Epithelial cell of esophagus (primary cell): ENCODE results near the gene CDK17.
"Not testable (repeated sequence)": the region's sequence is repeated elsewhere in the genome, so short reads cannot be mapped to it uniquely, and the experiment has no call there.

ENCODE experiments used
- DNase-seq: peaks from one replicate; pipeline ENCODE4 v3.0.0; 2010; ENCODE audit warnings: low read depth
- H3K4me3 ChIP-seq: 2 replicates; pipeline ENCODE4 v1.5.1; 2011; ENCODE audit warnings: mild to moderate bottlenecking, low read length, control low read depth
- CTCF ChIP-seq: IDR thresholded peaks from 2 replicates; pipeline ENCODE4 v1.5.1; 2011; ENCODE audit warnings: low read depth, mild to moderate bottlenecking, low read length, control low read depth, inconsistent platforms; ENCODE audit not compliant: insufficient read depth; ENCODE audit errors: missing control alignments

The CDK17 gene

GRCh38 chr12:96441816-96442215, 41.6 kb upstream of the CDK17 start:
- DNase-seq: no peak
- no peak for TF ChIP-seq CTCF
- no peak overlapping the region for H3K4me3 ChIP-seq

GRCh38 chr12:96438330-96438729, 38.1 kb upstream of the CDK17 start:
- H3K4me3 ChIP-seq: no peak overlapping the region
- DNase-seq: no peak
- TF ChIP-seq CTCF: no peak

GRCh38 chr12:96437171-96437445, 36.9 kb upstream of the CDK17 start:
- no peak for TF ChIP-seq CTCF
- H3K4me3 ChIP-seq: no peak overlapping the region

GRCh38 chr12:96436366-96437170, 36.3 kb upstream of the CDK17 start:
- TF ChIP-seq CTCF: no peak
- no peak overlapping the region for H3K4me3 ChIP-seq
- no peak for DNase-seq

More at GRCh38 chr12:96437171-96437445, 36.9 kb upstream of the CDK17 start:
- no peak for DNase-seq

- no peak overlapping the region for H3K4me3 ChIP-seq
- TF ChIP-seq CTCF: no peak
- peak; percentile 55 for DNase-seq
These were observed 33.9 kb upstream of the CDK17 start for GRCh38 chr12:96434107-96434506.

GRCh38 chr12:96432496-96433321, 32.5 kb upstream of the CDK17 start:
- H3K4me3 ChIP-seq, DNase-seq: not testable (repeated sequence)

- TF ChIP-seq CTCF: no peak
- H3K4me3 ChIP-seq: no peak overlapping the region
- no peak for DNase-seq
These were observed 30.8 kb upstream of the CDK17 start for GRCh38 chr12:96431067-96431466.
